MCF 10A (cell line): ENCODE measurements around the gene CHD5. TPM values are rescaled to one million over a fixed set of nuclear protein-coding genes. Genes with fewer than 3 reads are reported as not detected.

Experiments
- BruUV-seq: library from RNA; stranded (reverse); fragments of 400-500 nt; replicated peaks from 2 replicates; lab custom pipeline; 2021; lab: Mats Ljungman, UMichigan
- CTCF ChIA-PET: fragments of 300-600 bp; sonication (Branson Sonifier 250); formaldehyde crosslinking; extraction: SDS; loops from one replicate; lab custom pipeline; 2021; ENCODE audit warnings: antibody characterized with exemption, inconsistent platforms; lab: Yijun Ruan, JAX
- POLR2A ChIA-PET: fragments of 300-600, 350-650 bp; sonication (Branson Sonifier 250); formaldehyde crosslinking; extraction: SDS; loops from one replicate; lab custom pipeline; 2020; ENCODE audit warnings: antibody characterized with exemption, inconsistent platforms; lab: Yijun Ruan, JAX
- DNase-seq: peaks from one replicate; pipeline ENCODE4 v3.0.0-alpha.2; 2018; ENCODE audit not compliant: unreplicated experiment
- H3K27ac Mint-ChIP-seq: one replicate; pipeline ENCODE4 v1.8.0; 2022; ENCODE audit warnings: mild to moderate bottlenecking, low read depth, mixed read lengths; ENCODE audit not compliant: unreplicated experiment
- H3K27me3 Mint-ChIP-seq: one replicate; pipeline ENCODE4 v1.8.0; 2022; ENCODE audit warnings: mixed read lengths; ENCODE audit not compliant: insufficient read depth, unreplicated experiment
- H3K36me3 Mint-ChIP-seq: one replicate; pipeline ENCODE4 v1.8.0; 2022; ENCODE audit warnings: mild to moderate bottlenecking, moderate library complexity, mixed read lengths; ENCODE audit not compliant: insufficient read depth, unreplicated experiment
- H3K4me1 Mint-ChIP-seq: one replicate; pipeline ENCODE4 v1.8.0; 2022; ENCODE audit warnings: mixed read lengths; ENCODE audit not compliant: insufficient read depth, unreplicated experiment
- H3K4me3 Mint-ChIP-seq: one replicate; pipeline ENCODE4 v1.8.0; 2022; ENCODE audit warnings: mild to moderate bottlenecking, moderate library complexity, mixed read lengths; ENCODE audit not compliant: unreplicated experiment
- H3K9me3 Mint-ChIP-seq: one replicate; pipeline ENCODE4 v1.8.0; 2022; ENCODE audit warnings: mixed read lengths; ENCODE audit not compliant: unreplicated experiment
- CTCF ChIP-seq: fragments of 200-600 bp; IDR thresholded peaks from one replicate; pipeline ENCODE4 v1.8.0; 2022; ENCODE audit warnings: antibody characterized with exemption, mild to moderate bottlenecking; ENCODE audit not compliant: unreplicated experiment
- intact Hi-C: fragments of 100-400 bp; cut with micrococcal nuclease; formaldehyde crosslinking; loops from 2 replicates; pipeline ENCODE4 v1.14.1; 2022
- total RNA-seq: library from RNA; stranded (reverse); gene quantifications from 2 replicates; pipeline ENCODE4 v1.2.3, GENCODE V29; 2022

CHD5 gene
- total RNA-seq, 1 experiment from 2014 or later = 0.07 TPM

- Mint-ChIP-seq H3K36me3 (no peaks in the 10 kb centered on the region), H3K4me3 (no peak overlapping the region), H3K9me3 (no peaks in the 10 kb centered on the region), H3K4me1 (no peaks in the 10 kb centered on the region), H3K27me3 (peaks cover 34% of the 10 kb centered on the region), H3K27ac (no peak overlapping the region)
- BruUV-seq = no TSS peak
- ChIA-PET POLR2A (interaction anchor here (1.1 to 1.7 kb wide), 2 partner anchors 11 to 23 kb away, joined by 4 to 8 read pairs; no protein-coding TSS in a partner anchor), CTCF (interaction anchor here (0.6 to 1.9 kb wide), 3 partner anchors 9 to 167 kb away, joined by 3 to 7 read pairs (median 3); no protein-coding TSS in a partner anchor)
- TF ChIP-seq CTCF = no peak
- DNase-seq = no peak
- intact Hi-C loops = no loop called here
Measured at GRCh38 chr1:6176779-6177178, 3.3 kb downstream of the CHD5 start.

GRCh38 chr1:6175411-6175828, 4.7 kb downstream of the CHD5 start:
- ChIA-PET CTCF (no interaction called here), POLR2A (no interaction called here)
- H3K4me1 Mint-ChIP-seq = no peaks in the 10 kb centered on the region
- intact Hi-C loops = no loop called here
- no peak for TF ChIP-seq CTCF
- no peak overlapping the region for H3K4me3 Mint-ChIP-seq
- no peaks in the 10 kb centered on the region for H3K36me3 Mint-ChIP-seq
- no TSS peak for BruUV-seq
- H3K27me3 Mint-ChIP-seq = peaks cover 25% of the 10 kb centered on the region
- no peaks in the 10 kb centered on the region for H3K9me3 Mint-ChIP-seq
- DNase-seq = no peak
- no peak overlapping the region for H3K27ac Mint-ChIP-seq

GRCh38 chr1:6174621-6175410, 5.3 kb downstream of the CHD5 start:
- BruUV-seq = no TSS peak
- no peak for TF ChIP-seq CTCF
- Mint-ChIP-seq H3K4me1 (no peaks in the 10 kb centered on the region), H3K27ac (no peak overlapping the region), H3K27me3 (peaks cover 25% of the 10 kb centered on the region), H3K9me3 (no peaks in the 10 kb centered on the region), H3K36me3 (no peaks in the 10 kb centered on the region), H3K4me3 (no peak overlapping the region)
- intact Hi-C loops = no loop called here
- ChIA-PET CTCF (no interaction called here), POLR2A (no interaction called here)
- no peak for DNase-seq

GRCh38 chr1:6172549-6172948, 7.6 kb downstream of the CHD5 start:
- H3K36me3 Mint-ChIP-seq = no peaks in the 10 kb centered on the region
- no peaks in the 10 kb centered on the region for H3K4me1 Mint-ChIP-seq
- no peak for DNase-seq
- H3K27me3 Mint-ChIP-seq = peaks cover 20% of the 10 kb centered on the region
- no peak overlapping the region for H3K27ac Mint-ChIP-seq
- CTCF ChIA-PET = no interaction called here
- BruUV-seq = no TSS peak
- TF ChIP-seq CTCF = no peak
- intact Hi-C loops = no loop called here
- POLR2A ChIA-PET = no interaction called here
- H3K9me3 Mint-ChIP-seq = no peaks in the 10 kb centered on the region
- no peak overlapping the region for H3K4me3 Mint-ChIP-seq
